ENCODE data around the gene ZBTB48.

The ZBTB48 gene

GRCh38 chr1:6612641-6613360, 33.0 kb downstream of the ZBTB48 start:
- DNase-seq (ENCODE audit: low read depth in 3 of 3), result no peak

GRCh38 chr1:6613361-6614018, 33.7 kb downstream of the ZBTB48 start, which contains the start of gene PHF13:
PHF13 (plus strand) TSS chr1:6613731; CDS start chr1:6614067, 336 bp downstream.
- peak; percentile 99 to 100 (median 100) for DNase-seq (ENCODE audit: low read depth in 3 of 3)

DNA sequence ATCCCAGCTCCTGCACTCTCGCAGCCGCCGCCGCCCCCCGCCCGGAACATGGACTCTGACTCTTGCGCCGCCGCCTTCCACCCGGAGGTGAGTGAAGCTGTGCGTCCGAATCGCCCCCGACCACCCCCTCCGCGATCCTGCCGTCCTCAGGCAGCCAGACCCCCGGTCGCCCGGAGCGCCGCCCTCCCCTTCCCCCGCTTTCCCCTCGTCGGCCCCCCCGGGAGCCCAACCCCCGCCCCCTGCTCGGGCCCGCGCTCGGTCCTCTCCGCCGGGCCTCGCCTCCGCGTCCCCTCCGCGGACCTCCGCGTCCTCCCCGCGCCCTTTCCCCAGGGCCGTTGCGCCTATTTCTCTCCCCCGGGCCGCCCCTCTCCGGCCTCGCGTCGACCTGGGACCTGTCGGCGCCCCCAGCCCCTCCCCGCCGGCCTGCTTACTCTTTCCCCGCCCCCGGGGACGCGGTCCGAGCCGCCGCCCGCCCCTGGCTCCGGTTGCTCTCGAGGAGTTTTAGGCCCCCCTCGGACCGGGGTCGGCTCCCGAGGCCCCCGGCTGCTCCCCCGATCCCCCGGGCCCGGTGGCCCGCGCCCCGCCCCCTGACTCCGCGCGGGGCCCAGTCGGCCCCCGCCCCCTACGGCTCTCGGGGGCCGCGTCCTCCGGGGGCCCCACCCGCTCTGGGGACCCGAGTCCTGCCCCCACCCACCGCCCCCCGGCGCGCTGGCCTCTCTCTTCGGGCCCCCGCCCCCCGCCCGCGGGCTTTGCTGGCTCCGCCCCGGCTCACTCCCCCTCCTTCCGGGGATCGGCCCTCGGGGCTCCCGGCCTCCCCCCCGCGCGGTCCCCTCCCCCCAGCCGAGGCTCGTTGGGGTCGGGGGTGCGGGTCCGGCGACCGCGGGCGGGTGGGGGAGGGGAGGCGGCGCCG, 34.5 kb downstream of the ZBTB48 start:
- peak in 2 of 3 experiments; percentile 20 to 58 for DNase-seq (ENCODE audit: low read depth in 3 of 3)

- DNase-seq (ENCODE audit: low read depth in 3 of 3), result no peak
Measured at GRCh38 chr1:6614929-6615785, 35.4 kb downstream of the ZBTB48 start.

GRCh38 chr1:6619045-6619444, 39.3 kb downstream of the ZBTB48 start:
- no peak for DNase-seq (ENCODE audit: low read depth in 3 of 3)

DNA sequence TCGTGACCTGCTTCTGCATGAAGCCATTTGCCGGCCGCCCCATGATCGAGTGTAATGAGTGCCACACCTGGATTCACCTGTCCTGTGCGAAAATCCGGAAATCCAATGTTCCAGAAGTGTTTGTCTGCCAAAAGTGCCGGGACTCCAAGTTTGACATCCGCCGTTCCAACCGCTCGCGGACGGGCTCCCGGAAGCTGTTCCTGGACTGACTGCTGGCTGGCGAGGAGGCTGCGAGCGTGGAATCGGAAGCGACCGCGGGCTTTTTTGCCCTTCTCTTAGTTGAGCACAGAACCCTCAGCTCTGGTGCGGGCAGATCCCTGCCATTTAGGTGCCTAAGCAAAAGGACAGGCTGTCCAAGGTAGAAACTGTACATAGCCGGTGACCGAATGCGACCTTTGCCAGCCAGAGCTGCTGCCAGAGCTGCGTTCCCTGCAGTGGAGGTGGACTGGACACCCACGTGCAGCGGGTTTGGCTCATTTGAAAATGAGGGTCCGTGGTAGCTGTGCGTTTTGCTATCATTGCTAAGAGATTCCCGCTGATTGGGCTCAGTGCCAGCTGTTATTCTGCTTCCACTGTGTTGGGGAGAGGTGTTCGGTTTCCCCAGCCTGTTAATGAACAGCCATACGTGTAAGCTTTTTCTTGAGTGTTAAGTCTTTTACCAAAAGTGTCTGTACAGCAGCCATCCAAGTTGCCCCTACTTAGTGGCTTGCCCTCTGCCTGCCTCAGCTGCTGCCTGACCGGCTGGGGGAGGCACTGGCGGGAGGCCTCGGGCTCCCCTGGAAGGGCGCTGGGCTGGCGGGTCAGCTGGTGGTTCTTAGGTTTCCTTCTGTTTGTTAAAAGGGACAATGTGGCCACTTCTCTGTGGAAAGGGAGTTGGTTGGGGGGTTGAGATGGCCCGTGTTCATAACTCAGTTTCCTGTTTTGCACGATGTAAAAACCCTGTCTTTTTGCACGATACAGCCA, 41.9 kb downstream of the ZBTB48 start:
- DNase-seq (ENCODE audit: low read depth in 3 of 3), result no peak

DNA sequence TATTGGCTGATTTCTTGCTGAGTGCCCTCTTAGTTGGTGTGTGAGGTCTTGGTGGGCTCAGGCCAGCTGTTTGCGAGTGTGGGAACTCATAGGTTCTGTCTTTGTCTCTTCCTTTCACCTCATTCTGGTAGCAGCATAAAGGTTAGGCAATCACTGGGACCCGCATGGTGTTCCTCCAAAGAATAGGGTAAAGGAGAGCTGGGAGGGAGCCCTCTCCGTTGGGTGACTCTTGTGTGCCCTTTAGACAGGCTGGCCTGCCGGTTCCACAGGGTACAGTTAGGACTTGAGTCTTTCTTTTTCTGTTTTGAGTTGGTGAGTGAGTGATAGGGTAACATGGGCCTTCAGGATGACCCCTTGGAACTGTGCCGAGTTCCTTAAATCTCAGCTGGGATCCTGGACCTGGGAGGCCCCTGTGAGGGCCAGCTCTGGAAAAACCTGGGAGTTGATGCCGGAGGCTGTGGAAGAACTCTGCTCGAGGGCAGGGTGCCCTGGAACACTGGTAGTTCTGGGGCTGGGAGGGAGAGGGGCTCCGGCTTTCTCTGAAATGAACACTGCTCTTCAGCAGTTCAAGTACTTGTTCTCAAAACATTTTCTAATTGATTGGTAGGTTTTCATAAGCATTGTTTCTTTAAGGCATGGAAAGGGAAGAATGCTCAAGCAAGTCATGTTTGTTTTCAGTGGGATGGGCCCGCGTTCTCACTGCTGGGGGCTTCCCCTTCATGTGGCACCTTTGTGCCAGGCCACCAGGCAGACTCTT, 42.8 kb downstream of the ZBTB48 start:
- no peak for DNase-seq (ENCODE audit: low read depth in 3 of 3)

- no peak for DNase-seq (ENCODE audit: low read depth in 3 of 3)
Measured at GRCh38 chr1:6623269-6623965, 43.6 kb downstream of the ZBTB48 start.

DNA sequence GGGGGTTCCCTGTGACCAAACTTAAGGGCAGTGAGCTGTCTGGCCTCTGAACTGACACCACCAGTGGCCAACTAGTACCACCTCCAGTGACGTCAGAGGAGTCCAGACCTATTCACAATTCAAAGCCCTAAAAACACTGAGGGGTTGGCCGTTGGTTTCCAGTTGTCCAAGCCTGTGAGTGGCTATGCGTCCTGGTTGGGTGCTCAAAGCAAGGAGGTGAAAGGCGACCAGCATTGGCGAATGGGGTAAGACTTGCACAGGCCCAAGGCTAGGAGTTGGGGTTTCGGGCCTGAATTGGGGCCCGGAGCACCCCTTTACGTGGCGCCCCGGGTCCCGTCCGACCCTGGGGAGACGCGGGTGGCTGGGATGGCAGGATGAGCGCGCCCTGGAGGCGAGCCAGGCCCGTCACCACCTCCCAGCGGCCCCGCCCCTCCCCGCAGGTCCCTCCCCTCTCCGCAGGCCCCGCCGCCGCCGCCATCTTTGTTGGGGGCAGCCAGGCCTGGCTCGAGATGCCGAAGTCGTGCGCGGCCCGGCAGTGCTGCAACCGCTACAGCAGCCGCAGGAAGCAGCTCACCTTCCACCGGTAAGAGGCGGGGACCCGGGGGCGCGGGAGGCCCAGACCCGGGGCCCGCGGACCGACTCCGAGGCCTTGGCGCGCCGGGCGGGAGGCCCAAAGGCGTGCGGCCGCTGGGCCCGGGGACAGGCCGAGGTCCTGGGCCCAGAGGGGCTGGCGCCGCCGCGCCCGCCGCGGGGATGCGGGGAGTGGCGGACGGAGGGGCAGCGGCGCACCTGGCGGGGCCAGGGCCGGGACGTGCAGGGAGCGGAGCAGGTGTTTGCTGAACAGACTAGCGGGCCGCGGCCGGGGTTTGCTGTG, 45.2 kb downstream of the ZBTB48 start, which contains the start of gene THAP3:
THAP3 (plus strand) TSS at position 159 of the 874 bp plus-strand sequence; CDS start at position 510, 351 bp downstream.
- DNase-seq (ENCODE audit: low read depth in 3 of 3), result peak; percentile 72 to 89 (median 81)

DNA sequence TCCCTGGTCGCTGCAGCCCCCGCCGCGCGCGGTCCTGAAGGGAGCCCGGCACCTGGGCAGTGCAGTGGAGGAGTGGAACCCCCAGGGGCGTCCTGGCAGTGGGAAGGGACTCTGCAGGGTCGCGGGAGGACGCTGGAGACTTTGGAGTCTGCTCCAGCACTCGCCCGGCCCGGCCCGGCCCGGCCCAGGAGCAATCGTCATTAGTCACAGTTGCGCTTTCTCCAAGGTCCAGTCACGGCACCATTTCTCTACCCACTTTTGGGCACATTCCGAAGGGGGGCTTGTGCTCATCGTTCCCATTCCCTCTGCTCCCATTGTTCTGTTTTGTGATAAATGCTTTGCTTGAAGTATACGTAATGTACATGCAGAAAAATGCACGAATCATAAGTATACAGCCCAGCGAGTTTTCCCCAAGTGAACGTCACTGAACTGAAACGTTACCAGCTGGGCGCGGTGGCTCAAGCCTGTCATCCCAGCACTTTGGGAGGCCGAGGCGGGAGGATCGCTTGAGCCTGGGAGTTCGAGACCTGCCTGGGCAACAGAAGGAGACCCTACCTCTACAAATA, 45.9 kb downstream of the ZBTB48 start:
- DNase-seq (ENCODE audit: low read depth in 3 of 3), result peak in 1 of 3 experiments; percentile 17

GRCh38 chr1:6627031-6627430, 47.2 kb downstream of the ZBTB48 start:
- no peak for DNase-seq (ENCODE audit: low read depth in 3 of 3)

- DNase-seq (ENCODE audit: low read depth in 3 of 3), result no peak
Measured at GRCh38 chr1:6627841-6628545, 48.2 kb downstream of the ZBTB48 start.

- no peak for DNase-seq (ENCODE audit: low read depth in 3 of 3)
Measured at GRCh38 chr1:6628971-6629479, 49.2 kb downstream of the ZBTB48 start.

GRCh38 chr1:6630027-6630426, 50.2 kb downstream of the ZBTB48 start:
- no peak for DNase-seq (ENCODE audit: low read depth in 3 of 3)

DNA sequence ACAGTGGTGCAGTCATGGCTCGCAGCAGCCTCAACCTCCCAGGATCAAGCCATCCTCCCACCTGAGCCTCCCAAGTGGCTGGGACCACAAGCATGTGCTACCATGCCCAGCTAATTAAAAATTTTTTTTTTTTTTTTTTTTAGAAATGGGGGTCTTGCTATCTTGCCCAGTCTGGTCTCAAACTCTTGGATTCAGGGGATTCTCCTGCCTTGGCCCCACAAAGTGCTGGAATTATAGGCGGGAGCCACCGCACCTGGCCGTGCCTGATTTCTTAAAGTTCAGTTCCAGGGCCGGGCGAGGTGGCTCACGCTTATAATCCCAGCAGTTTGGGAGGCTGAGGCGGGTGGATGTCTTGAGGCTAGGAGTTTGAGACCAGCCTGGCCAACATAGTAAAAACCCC, 51.3 kb downstream of the ZBTB48 start:
- no peak for DNase-seq (ENCODE audit: low read depth in 3 of 3)
